Omental fat pad (tissue), 4 donors: ENCODE data around the gene ZC3H15. TPM values are rescaled to one million over a fixed set of nuclear protein-coding genes. Genes with fewer than 3 reads are reported as not detected.

Experiments used
- ATAC-seq: fragments of 150-250 bp; one replicate; pipeline ENCODE4 v1.9.1; 2016; ENCODE audit warnings: mild to moderate bottlenecking, moderate library complexity; ENCODE audit not compliant: low FRiP score
- DNase-seq: peaks from one replicate; pipeline ENCODE4 v3.0.0-alpha.2; 2019; ENCODE audit warnings: low spot score
- CTCF ChIP-seq, 3 donors: fragments of 450-650 bp; IDR thresholded peaks; one replicate each; pipeline ENCODE4 v1.5.1; 2016 to 2017; ENCODE audit warnings: antibody characterized with exemption in 3 of 3, mild to moderate bottlenecking in 3 of 3, moderate library complexity in 2 of 3
- total RNA-seq, 4 donors: library from RNA; depleted of rRNA; stranded (reverse); fragments of >200 nt; gene quantifications; one replicate each; pipeline ENCODE4 v1.1.0, GENCODE V29; 2016

ZC3H15 gene
- total RNA-seq, 4 donors from 2014 or later: 47.3 to 115 (median 58.5) TPM

DNA sequence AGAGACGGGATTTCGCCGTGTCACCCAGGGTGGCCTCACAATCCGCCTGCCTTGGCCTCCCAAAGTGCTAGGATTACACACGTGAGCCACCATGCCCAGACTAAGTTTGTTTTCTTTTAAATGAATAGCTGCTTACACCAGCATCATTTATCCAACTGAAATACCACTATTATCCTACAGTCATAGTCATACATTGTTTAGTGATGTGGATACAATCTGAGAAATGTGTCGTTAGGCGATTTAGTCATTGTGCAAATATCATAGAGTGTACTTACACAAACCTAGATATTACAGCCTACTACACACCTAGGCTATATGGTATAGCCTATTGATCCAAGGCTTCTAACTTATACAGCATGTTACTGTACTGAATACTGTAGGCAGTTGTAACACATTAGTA is 10.3 kb downstream of the ZC3H15 start:
- DNase-seq (no peak), ATAC-seq (no peak)
- TF ChIP-seq CTCF (IDR thresholded peaks at IDR 0.05): no peak

DNA sequence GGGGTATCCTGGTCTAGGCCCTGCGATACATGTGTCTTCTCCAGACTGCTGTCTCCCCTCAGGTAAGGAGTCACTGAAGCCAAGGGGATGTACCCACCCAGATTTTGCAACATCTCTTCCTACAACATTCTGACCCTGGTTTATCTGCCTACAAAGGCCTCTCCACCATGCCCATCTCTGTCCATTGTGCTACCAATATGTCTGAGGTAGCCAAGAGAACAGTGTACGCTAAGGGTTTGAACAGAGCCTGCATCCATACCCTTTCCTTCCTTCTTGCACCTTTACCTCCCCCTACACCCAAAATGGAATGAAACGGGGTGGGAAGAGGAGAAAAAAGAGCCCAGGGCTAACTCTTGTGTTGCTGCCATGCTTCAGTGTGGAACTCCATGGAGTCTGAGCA is 11.9 kb downstream of the ZC3H15 start:
- no peak for DNase-seq
- no peak for TF ChIP-seq CTCF (IDR thresholded peaks at IDR 0.05)
- no peak for ATAC-seq

GRCh38 chr2:186498834-186499233 is 12.8 kb downstream of the ZC3H15 start:
- no peak for TF ChIP-seq CTCF (IDR thresholded peaks at IDR 0.05)
- DNase-seq: no peak
- no peak for ATAC-seq

DNA sequence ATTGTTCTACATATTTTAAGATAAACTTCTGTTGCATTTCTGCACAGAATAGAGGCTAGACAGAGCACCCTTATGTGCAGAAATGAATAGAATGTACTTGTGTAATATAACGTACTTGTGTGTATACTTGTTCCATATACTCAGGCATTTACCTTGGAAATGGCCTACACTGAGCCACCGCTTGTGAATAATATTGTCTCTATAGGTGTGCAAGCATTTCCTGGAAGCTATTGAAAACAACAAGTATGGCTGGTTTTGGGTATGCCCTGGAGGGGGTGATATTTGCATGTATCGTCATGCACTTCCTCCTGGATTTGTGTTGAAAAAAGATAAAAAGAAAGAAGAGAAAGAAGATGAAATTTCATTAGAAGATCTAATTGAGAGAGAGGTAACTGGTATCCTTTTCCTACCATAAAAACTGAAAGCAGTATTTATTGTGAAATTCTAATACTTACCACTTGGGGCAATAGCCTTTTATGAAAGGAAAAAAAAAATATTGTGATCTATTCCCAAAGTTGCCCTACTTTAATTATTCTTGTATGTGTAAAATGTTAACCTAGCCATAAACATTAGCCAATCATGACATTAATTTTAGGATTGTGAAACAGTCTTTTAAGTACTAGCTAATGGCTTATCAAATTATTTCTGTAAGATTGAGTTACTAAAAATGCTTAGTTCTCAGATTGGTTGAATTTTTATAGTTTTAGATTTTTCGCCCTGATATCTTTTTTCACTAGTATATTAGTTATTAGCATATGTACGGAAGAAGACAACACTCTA is 18.0 kb downstream of the ZC3H15 start:
- peak in 1 of 3 donors; percentile 14 for TF ChIP-seq CTCF (IDR thresholded peaks at IDR 0.05)
- no peak for DNase-seq
- ATAC-seq: peak; percentile 10

DNA sequence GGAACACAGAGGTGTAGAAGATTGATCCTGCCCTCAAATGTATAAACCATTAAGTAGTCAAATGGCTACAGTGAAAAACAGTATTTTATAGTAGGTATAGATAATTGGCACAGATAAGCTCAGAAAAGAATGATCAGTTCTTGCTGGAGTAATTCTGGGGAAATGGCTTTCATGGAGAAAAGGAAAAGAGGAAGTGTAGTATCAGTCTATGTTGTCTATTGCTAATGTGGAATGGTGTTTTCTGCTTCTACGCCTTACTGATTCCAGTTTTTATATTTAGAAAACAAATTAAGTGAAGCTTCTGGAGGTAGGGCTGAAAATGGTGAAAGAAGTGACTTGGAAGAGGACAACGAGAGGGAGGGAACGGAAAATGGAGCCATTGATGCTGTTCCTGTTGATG is 22.2 kb downstream of the ZC3H15 start:
- no peak for TF ChIP-seq CTCF (IDR thresholded peaks at IDR 0.05)
- no peak for ATAC-seq
- DNase-seq: no peak

DNA sequence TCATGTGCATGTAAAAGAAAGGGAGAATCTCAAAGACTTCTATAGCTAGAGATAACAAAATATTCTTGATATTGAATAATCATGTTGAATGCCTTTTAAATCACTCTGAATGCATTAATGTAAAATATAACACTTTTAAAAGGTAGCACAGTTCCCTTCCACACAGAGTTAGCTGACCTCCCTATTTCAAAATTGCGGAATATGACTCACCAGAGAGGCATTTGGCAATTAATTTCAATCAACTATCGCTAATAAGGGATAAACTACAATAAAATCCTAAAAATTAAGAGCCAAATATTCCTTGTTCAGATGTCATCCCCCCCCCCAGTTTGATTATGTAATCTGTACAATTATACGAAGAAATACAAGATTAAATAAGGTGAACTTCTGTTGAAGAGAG is 29.3 kb downstream of the ZC3H15 start:
- TF ChIP-seq CTCF (IDR thresholded peaks at IDR 0.05): no peak
- ATAC-seq: peak; percentile 64
- DNase-seq: no peak

- TF ChIP-seq CTCF (IDR thresholded peaks at IDR 0.05): no peak
- ATAC-seq: no peak
- DNase-seq: no peak
These were observed 30.3 kb downstream of the ZC3H15 start for GRCh38 chr2:186516396-186516795.
